GM21529 (cell line): ENCODE measurements around the gene GTF2IRD1.
"Not testable (repeated sequence)": the region's sequence is repeated elsewhere in the genome, so short reads cannot be mapped to it uniquely, and the experiment has no call there.

Experiments
- ATAC-seq: cut with Tn5 transposase; IDR thresholded peaks from one replicate; pipeline ENCODE4 v1.9.1; 2021; ENCODE audit not compliant: unreplicated experiment

The GTF2IRD1 gene

DNA sequence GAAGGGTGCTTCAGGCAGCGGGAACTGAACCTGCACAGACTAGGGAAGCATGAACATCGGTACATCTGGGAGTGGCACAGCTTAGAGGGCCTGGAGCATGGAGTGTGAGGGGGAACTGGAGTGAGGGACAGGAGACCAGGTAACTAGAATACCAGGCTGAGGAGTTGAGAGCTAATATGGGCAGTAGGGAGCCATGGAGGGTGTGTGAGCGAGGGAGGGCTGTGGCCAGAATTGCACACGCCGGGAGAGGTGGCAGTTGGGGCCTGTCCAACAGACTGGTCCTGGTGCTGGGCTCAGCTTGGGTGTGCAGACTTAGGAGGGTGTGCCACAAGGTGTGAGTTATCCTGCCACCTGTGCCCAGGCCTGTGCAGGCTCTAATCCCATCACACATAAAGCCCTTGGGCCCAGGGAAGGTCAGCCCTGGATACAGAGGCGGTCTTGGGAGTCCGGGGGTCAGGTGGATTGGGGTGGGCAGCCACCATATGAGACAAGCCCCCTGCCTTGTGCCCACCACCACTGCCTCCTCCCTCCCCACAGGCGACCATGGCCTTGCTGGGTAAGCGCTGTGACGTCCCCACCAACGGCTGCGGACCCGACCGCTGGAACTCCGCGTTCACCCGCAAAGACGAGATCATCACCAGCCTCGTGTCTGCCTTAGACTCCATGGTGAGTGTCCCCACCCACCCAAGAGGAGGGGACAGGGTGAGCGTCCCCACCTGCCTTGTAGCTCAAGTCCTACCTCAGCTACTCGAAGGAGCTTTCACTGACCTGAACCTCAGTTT, 54.0 kb downstream of the GTF2IRD1 start:
- no peak for ATAC-seq

DNA sequence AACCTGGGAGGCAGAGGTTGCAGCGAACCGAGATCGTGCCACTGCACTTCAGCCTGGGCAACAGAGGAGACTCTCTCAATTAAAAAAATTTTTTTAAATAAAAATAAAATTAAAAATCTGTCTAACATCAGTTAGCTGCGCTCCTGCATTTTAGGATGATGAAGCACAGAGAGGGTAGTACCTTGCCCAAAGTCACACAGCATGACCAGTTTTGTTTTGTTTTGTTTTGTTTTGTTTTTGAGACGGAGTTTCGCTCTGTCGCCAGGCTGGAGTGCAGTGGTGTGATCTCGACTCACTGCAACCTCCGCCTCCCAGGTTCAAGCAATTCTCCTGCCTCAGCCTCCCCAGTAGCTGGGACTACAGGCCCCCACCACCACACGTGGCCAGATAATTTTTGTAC, 55.7 kb downstream of the GTF2IRD1 start:
- not testable (repeated sequence) for ATAC-seq

DNA sequence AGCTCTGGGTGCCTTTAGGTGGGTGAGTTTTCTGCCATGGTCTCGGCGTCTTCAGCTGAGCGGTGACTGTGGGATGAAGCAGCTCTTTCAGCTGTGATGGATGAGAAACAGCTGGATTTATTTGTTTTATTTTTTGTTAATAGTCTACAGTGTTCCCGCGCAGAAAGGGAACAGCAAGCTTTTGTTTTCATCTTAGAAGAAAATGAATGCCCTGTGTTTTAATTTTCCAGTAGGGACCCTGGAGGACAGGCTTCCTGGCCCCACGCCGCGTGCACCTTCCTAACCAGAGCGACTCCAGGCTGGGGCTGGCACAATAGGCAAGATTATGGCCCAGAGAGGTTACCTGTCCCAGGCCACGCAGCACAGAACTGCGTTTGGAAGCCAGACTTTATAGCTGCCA, 57.6 kb downstream of the GTF2IRD1 start:
- no peak for ATAC-seq

DNA sequence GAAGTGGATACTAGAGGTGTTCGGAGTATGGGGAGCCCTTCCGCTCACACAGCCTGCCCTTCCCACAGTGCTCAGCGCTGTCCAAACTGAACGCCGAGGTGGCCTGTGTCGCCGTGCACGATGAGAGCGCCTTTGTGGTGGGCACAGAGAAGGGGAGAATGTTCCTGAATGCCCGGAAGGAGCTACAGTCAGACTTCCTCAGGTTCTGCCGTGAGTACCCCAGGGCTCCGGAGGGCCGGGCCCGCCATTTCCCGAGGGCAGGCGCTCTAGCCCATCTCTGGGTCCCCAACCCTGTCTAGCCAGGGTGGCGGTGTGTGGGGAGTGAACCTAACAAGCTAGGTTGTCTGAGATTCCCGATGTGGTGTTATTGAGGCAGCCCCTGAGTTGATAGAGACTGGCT, 59.1 kb downstream of the GTF2IRD1 start:
- ATAC-seq: no peak

DNA sequence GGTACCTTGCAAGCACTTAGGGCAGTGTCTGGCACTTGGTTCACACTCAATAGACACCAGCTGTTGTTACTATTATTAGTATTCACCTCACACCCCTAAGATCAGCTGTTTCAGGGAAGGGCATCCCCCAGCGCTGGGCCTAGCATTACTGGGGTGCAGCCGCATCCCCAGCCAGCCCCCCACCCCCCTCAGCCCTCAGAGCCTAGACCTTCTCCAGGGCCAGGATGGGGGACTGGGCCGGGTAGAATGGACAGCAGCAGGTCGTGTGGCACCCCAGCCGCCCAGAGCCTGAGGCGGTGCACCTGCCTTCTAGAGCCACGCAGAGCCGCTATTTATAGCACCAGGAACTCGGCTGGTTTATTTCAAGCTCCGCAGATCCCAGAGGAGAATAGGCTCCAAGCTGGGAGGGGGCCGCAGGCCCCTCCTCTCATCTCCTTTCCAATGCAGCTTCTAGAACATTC, 60.5 kb downstream of the GTF2IRD1 start:
- ATAC-seq: no peak

DNA sequence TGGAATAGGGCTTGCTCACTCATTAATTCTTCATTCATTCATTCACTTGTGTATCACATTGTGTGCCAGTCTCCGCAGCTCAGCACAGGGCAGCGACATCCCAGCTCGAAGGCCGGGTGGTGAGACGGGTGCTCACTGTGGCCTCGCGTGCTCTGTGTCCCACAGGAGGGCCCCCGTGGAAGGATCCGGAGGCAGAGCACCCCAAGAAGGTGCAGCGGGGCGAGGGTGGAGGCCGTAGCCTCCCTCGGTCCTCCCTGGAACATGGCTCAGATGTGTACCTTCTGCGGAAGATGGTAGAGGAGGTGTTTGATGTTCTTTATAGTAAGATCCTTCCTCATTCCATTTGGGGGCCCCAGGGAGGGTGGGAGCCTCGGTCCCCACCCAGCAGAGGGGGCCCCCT, 61.6 kb downstream of the GTF2IRD1 start:
- ATAC-seq: no peak

DNA sequence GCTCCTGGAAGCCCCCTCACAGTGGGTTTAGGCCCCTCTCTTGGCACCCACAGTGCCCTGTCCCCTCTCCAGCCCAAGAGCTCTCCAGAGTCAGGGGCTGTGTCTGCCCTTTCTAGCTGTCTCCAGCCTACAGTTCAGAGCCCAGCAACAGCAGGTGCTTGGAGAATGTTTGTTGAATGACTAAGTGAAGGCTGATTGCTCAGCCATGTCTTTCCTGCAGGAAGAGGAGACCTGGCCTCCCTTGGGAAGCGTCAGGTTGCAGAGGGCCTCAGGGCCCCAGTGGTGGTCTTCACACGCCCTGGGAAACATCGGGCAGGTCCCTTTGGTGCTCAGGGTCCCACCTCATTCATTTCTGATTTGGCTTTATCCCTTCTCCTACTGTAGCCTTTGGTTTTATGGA, 62.5 kb downstream of the GTF2IRD1 start:
- no peak for ATAC-seq

DNA sequence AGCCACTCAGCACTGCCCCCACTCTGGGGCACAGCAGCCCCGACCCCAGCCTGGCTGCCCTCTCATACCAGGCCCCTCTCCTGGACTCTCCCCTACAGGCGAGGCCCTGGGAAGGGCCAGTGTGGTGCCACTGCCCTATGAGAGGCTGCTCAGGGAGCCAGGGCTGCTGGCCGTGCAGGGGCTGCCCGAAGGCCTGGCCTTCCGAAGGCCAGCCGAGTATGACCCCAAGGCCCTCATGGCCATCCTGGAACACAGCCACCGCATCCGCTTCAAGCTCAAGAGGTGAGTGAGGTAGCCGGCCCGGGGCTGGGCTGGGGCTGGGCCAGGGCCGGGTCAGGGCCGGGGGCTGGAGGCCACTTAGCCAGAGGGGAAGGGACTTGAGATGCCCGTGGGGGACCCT, 64.3 kb downstream of the GTF2IRD1 start:
- no peak for ATAC-seq

DNA sequence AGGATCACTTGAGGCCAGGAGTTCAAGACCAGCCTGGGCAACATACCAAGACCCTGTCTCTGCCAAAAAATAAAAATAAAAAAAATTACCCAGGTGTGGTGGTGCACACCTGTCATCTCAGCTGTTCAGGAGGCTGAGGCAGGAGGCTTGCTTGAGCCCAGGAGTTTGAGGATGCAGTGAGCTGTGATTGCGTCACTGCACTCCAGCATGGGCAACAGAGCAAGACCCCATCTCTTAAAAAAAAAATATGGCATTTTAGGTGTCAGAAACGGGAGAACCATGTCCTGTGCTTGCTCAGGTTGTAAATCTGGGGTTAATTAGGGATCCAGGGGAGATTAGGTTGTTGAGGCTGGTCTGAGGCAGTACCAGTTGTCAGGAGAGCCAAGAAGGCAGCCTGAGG, 64.9 kb downstream of the GTF2IRD1 start:
- no peak for ATAC-seq

DNA sequence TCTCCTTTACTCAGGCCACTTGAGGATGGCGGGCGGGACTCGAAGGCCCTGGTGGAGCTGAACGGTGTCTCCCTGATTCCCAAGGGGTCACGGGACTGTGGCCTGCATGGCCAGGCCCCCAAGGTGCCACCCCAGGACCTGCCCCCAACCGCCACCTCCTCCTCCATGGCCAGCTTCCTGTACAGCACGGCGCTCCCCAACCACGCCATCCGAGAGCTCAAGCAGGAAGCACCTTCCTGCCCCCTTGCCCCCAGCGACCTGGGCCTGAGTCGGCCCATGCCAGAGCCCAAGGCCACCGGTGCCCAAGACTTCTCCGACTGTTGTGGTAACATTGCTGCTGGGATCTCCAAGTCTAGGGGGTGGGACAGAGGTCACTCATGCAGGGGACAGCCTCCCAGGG, 65.7 kb downstream of the GTF2IRD1 start:
- no peak for ATAC-seq

DNA sequence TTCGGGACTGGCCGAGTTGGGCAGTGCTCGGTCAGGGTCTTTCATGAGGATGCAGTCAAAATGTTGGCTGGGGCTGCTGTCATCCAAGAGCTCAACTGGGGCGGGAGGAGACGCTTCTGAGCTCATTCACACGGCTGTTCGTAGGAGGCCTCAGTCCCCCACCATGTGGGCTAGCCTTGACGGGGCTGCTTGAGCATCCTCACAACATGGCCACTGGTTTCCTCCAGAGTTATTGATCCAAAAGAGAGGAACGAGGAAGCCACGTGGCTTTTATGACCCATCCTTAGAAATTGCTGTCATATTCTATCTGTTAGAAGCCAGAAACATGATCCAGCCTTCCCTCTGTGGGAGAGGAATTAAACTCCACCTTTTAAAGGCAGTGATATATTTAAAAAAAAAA, 68.1 kb downstream of the GTF2IRD1 start:
- ATAC-seq: no peak

DNA sequence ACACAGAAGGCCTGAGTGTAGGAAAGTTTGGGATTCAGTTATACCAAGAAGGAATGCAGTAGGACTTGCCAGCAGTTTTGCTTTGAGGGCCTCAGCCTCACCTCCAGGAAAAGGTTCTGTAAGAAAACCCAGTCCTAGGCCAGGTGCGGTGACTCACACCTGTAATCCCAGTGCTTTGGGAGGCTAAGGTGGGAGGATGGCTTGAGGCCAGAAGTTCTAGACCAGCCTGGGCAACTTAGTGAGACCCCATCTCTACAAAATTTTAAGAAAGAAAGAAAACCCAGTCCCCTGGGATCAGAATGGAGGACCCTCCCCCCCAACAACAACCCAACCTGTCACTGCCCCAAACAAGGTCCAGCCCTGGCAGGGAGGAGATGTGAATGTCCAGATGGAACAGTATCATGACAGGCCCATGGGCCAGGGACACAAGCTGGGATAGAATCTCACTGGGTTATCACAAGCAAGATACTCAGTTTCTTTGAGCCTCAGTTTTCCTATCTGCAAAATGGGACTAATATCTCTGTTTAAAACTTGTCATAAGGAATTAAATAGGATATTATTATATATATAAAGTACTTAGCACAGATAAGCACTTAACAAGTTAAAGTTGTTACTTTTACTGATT, 68.7 kb downstream of the GTF2IRD1 start:
- no peak for ATAC-seq

DNA sequence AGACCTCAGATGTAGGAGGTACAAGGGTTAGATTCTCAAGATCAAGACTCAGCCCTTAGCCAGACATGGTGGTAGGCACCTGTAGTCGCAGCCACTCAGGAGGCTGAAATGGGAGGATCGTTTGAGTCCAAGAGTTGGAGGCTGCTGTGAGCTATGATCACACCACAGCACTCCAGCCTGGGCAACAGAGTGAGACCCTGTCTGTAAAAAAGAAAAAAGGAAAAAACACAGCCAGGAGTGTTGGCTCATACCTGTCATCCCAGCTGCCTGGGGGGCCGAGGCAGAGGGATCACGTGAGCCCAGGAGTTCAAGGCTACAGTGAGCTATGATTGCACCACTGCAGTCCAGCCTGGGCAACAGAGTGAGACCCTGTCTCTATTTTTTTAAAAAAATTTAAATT, 69.3 kb downstream of the GTF2IRD1 start:
- ATAC-seq: no peak

DNA sequence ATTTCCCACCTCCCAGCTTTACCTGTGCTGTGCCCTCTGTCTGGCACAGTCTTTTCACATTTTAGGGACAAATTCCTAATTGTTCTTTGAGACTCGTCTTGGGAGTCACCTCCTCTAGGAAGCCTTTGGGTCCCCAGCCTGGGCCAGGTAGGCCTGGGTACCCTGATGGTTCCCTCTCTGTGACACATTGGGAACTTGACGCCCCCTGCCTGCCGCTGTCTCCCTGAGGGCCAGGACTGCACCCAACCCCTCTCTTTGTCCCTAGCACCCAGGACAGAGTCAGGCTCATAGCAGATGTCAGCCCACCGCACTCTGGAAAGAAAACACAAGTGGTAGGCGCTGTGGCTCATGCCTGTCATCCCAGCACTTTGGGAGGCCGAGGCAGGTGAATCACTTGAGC, 71.4 kb downstream of the GTF2IRD1 start:
- no peak for ATAC-seq

DNA sequence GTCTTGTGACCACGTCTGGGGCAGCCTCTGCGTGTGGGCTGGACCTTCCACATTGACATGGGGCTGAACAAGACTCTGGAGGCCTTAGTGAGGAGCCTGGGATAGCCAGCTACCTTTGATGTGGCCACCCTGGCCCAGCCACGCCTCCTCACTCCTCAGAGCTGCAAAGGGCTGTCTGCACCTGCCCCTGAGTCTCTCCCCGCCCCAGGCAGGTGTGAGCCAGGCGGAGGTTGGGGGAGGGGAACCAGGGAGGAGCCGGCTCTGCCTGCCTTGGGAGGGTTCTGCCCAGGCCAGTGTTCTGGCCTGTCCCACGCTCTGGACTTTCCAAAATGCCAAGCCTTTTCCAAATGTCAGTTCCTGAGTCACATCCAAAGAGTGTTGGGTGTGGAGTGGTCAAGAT, 72.2 kb downstream of the GTF2IRD1 start:
- no peak for ATAC-seq

DNA sequence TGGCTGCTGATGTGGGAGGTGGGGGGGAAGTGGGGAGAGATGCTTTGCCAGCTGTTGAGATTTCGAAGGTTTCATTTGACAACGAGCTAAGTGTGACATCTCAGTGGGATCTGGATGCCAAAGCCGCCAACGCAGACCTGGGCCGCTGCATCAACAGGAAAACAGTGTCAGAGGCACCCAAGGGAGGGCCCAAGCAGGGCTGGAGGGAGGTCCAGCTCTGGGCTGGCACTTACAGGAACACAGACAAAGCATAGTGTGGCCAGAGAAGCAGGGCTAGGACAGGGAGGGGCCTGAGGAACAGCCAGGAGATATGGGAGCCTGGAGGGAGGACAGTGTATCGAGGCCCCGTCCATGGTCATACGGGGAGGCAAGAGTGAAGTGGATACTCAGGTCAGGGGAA, 73.1 kb downstream of the GTF2IRD1 start:
- no peak for ATAC-seq

DNA sequence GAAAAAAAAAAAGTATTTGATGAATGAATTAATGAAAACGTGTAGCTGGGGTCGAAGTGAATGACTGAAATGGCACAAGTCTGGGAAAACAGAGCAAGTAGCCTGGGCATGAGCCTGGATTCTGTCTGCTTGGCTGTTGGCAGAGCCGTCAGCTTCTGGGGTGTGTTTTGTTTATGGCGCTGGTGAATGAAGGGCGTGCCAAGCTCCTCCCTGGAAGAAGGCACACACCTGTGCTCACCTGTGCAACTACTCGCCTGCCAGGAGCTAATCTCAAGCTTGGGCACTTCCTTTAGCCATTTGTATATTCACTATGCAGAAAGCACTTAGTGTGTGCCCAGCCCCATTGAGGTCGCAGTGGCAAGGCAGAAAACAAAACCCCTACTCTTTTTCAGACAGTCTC, 74.1 kb downstream of the GTF2IRD1 start:
- no peak for ATAC-seq

DNA sequence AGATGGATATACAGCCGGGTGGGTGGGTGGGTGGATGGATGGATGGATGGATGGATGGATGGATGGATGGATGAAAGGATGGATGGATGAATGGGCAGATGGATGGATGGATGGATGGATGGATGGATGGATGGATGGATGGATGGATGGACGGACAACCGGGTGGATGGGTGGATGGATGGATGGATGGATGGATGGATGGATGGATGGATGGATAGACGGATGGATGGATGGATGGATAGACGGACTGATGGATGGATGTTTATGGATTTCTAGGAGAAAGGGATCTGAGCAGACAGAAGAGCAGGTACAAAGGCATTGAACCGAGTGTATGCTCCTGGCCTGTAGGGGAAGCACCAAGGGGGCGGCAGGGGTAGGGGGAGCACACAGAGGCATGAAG, 75.1 kb downstream of the GTF2IRD1 start:
- ATAC-seq: not testable (repeated sequence)

DNA sequence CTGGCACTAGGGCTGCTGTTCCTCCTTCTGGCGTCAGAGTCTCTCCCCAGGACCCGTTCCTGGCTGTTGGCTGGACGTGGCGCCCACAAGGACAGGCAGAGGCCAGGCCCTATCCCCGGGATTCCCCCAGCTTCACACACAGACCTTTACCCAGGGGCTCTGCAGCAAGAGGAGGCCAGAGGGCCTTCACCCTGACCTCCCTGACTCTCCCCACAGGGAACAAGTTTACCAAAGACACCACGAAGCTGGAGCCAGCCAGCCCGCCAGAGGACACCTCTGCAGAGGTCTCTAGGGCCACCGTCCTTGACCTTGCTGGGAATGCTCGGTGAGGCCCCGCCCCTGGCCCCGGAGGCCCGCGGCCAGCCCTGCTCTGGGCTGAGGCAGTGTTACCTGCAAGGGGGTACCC, 82.2 kb downstream of the GTF2IRD1 start:
- no peak for ATAC-seq

DNA sequence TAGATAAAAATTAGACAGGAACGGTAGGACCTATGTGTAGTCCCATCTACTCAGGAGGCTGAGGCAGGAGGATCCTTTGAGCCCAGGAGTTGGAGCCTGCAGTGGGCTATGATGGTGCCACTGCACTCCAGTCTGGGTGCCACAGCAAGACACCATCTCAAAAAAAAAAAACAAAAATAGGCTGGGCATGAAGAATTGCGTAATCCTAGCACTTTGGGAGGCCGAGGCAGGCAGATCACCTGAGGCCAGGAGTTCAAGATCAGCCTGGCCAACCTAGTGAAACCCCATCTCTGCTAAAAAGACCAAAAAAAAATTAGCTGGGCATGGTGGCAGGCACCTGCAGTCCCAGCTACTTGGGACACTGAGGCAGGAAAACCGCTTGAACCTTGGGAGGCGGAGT, 88.2 kb downstream of the GTF2IRD1 start:
- not testable (repeated sequence) for ATAC-seq

DNA sequence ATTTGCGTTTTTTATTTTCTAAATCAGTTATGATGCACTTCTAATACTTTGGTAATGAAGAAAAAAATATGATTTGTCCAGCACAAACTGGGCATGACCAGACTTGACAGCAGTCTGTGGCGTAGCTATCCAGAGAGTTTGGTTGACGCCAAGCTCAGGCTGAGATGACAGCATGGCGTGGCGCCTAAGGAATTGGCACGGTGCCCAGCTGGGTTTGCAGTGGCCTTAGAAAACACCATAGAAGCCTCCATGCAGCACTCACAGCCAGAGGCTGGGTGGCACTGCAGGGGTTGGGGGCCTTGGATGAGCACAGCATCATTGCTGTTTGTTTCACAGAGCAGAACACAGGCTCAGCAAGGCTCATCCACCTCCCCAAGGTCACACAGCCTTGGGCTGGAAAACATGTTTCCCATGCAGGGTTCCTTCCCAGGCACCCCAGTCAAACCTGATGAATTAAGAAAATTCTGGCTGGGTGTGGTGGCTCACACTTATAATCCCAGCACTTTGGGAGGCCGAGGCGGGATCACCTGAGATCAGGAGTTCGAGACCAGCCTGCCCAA, 88.9 kb downstream of the GTF2IRD1 start:
- no peak for ATAC-seq

DNA sequence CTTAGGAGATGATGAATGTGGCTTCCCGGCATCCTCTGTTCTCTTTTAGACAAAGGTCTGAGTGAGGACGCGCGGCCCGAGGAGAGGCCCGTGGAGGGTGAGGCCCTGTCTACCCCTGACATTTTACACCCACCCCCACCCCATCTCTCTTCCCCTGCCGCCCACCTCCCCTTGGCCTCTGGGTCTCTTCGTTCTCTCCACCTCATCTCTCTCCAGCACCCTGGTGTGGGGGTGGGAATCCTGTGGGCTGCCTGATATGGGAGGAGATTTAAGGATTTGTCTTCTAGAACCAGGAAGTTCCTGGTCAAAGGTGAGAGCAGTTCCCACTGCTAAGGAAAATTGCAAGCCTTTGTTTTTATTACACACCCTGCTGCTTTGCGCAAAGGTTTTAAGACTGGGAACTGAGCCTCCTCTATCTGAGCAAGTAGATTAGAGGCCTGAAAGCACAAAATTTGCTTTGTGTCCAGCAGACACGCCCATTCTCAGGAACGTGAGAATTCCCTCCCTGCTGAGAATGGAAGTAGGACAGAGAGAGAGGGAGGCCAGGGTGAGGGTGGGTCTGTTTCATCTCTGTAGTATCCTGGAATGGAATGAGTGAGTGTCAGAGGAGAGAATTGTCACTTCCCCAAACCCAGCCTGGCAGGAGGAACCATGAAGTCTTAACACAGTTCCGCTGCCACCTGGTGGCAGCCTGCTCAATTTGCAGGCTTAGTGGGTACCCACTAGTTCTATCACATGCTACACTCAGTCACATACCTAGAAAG, 91.2 kb downstream of the GTF2IRD1 start:
- ATAC-seq: no peak
